Peyer's patch (tissue), 4 donors: ENCODE data around the gene ADRM1.

ENCODE experiments used
- CTCF ChIP-seq, 6 experiments: fragments of 450-650 bp in 4 of 6; fragments of 200-600 bp in 2 of 6; sonication (generic) in 1 of 6; IDR thresholded peaks; one replicate each; pipeline ENCODE4 v1.5.1; 2017 to 2019; ENCODE audit warnings: antibody characterized with exemption in 6 of 6, mild to moderate bottlenecking in 3 of 6, moderate library complexity in 1 of 6
- POLR2A ChIP-seq, 2 donors: fragments of 450-650 bp; IDR thresholded peaks; one replicate each; pipeline ENCODE4 v1.5.1; 2017; ENCODE audit warnings: antibody characterized with exemption in 2 of 2, mild to moderate bottlenecking in 2 of 2, moderate library complexity in 2 of 2

- TF ChIP-seq CTCF (IDR thresholded peaks at IDR 0.05) (no peak), POLR2A (IDR thresholded peaks at IDR 0.05) (no peak)
Measured at GRCh38 chr20:62321521-62321948, 18.7 kb downstream of the ADRM1 start.
